ENCODE measurements around the gene MTLN.

The MTLN gene

GRCh38 chr2:110170102-110170501 is 42.2 kb downstream of the MTLN start:
- Histone ChIP-seq H3K27ac (ENCODE audit: low read length) (no peak overlapping the region), H2AFZ (ENCODE audit: low read depth, low read length) (no peak overlapping the region), H3K9me3 (ENCODE audit: insufficient read depth, low read length, severe bottlenecking) (no peaks in the 10 kb centered on the region), H3K9ac (ENCODE audit: low read depth, low read length) (no peak overlapping the region), H3K27me3 (ENCODE audit: insufficient read depth, low read length, poor library complexity) (peaks cover 20% of the 10 kb centered on the region), H4K20me1 (ENCODE audit: insufficient read depth, low read length) (no peaks in the 10 kb centered on the region), H3K4me1 (ENCODE audit: insufficient read depth, low read length) (no peaks in the 10 kb centered on the region), H3K79me2 (ENCODE audit: insufficient read depth, low read length) (no peaks in the 10 kb centered on the region), H3K36me3 (ENCODE audit: insufficient read depth, low read length) (no peaks in the 10 kb centered on the region), H3K4me2 (ENCODE audit: insufficient read depth, low read length) (no peak overlapping the region), H3K4me3 (ENCODE audit: low read depth in 1 of 2, low read length in 2 of 2) (no peak overlapping the region)
- ATAC-seq (ENCODE audit: insufficient read depth, low read depth) (no peak), DNase-seq (no peak)
- TF ChIP-seq CTCF (IDR thresholded peaks at IDR 0.05; ENCODE audit: borderline replicate concordance, extremely low read depth, low read length, poor library complexity, severe bottlenecking) = no peak
- TF ChIP-seq EZH2 (IDR thresholded peaks at IDR 0.05; ENCODE audit: borderline replicate concordance, low read depth, low read length, severe bottlenecking) = no peak

- H3K27me3 ChIP-seq (ENCODE audit: insufficient read depth, low read length, poor library complexity) = peaks cover 20% of the 10 kb centered on the region
- H3K4me1 ChIP-seq (ENCODE audit: insufficient read depth, low read length) = no peaks in the 10 kb centered on the region
- no peak overlapping the region for H3K9ac ChIP-seq (ENCODE audit: low read depth, low read length)
- no peaks in the 10 kb centered on the region for H3K79me2 ChIP-seq (ENCODE audit: insufficient read depth, low read length)
- H3K36me3 ChIP-seq (ENCODE audit: insufficient read depth, low read length) = no peaks in the 10 kb centered on the region
- H2AFZ ChIP-seq (ENCODE audit: low read depth, low read length) = no peak overlapping the region
- H4K20me1 ChIP-seq (ENCODE audit: insufficient read depth, low read length) = no peaks in the 10 kb centered on the region
- TF ChIP-seq CTCF (IDR thresholded peaks at IDR 0.05; ENCODE audit: borderline replicate concordance, extremely low read depth, low read length, poor library complexity, severe bottlenecking) (no peak), EZH2 (IDR thresholded peaks at IDR 0.05; ENCODE audit: borderline replicate concordance, low read depth, low read length, severe bottlenecking) (no peak)
- H3K4me3 ChIP-seq (ENCODE audit: low read depth in 1 of 2, low read length in 2 of 2) = no peak overlapping the region
- no peak overlapping the region for H3K27ac ChIP-seq (ENCODE audit: low read length)
- DNase-seq (no peak), ATAC-seq (ENCODE audit: insufficient read depth, low read depth) (no peak)
- H3K9me3 ChIP-seq (ENCODE audit: insufficient read depth, low read length, severe bottlenecking) = no peaks in the 10 kb centered on the region
- no peak overlapping the region for H3K4me2 ChIP-seq (ENCODE audit: insufficient read depth, low read length)
Observed at GRCh38 chr2:110167326-110168000, 44.9 kb downstream of the MTLN start.

GRCh38 chr2:110166266-110166665 is 46.1 kb downstream of the MTLN start:
- Histone ChIP-seq H3K79me2 (ENCODE audit: insufficient read depth, low read length) (no peaks in the 10 kb centered on the region), H2AFZ (ENCODE audit: low read depth, low read length) (no peak overlapping the region), H3K36me3 (ENCODE audit: insufficient read depth, low read length) (no peaks in the 10 kb centered on the region), H3K9me3 (ENCODE audit: insufficient read depth, low read length, severe bottlenecking) (no peaks in the 10 kb centered on the region), H3K27me3 (ENCODE audit: insufficient read depth, low read length, poor library complexity) (peaks cover 20% of the 10 kb centered on the region), H4K20me1 (ENCODE audit: insufficient read depth, low read length) (no peaks in the 10 kb centered on the region), H3K27ac (ENCODE audit: low read length) (no peak overlapping the region), H3K4me3 (ENCODE audit: low read depth in 1 of 2, low read length in 2 of 2) (no peak overlapping the region), H3K4me1 (ENCODE audit: insufficient read depth, low read length) (no peaks in the 10 kb centered on the region), H3K4me2 (ENCODE audit: insufficient read depth, low read length) (no peak overlapping the region), H3K9ac (ENCODE audit: low read depth, low read length) (no peak overlapping the region)
- no peak for TF ChIP-seq CTCF (IDR thresholded peaks at IDR 0.05; ENCODE audit: borderline replicate concordance, extremely low read depth, low read length, poor library complexity, severe bottlenecking)
- no peak for TF ChIP-seq EZH2 (IDR thresholded peaks at IDR 0.05; ENCODE audit: borderline replicate concordance, low read depth, low read length, severe bottlenecking)
- ATAC-seq (ENCODE audit: insufficient read depth, low read depth) (no peak), DNase-seq (no peak)
